OCI-LY3 (cell line): ENCODE measurements around the gene CEBPE.

Experiments
- H2AFZ ChIP-seq: fragments of 200-600, 300-600 bp; shearing (Covaris generic); 2 replicates; pipeline ENCODE4 v1.6.0; 2014; ENCODE audit warnings: antibody characterized with exemption, low read depth, low read length
- H3K27ac ChIP-seq: fragments of 200-600, 300-600 bp; sonication (generic); 2 replicates; pipeline ENCODE4 v1.5.1; 2014; ENCODE audit warnings: mild to moderate bottlenecking, low read length, moderate library complexity, mixed read lengths
- H3K27me3 ChIP-seq: fragments of 200-600, 300-600 bp; sonication (generic); 2 replicates; pipeline ENCODE4 v1.6.1; 2014; ENCODE audit warnings: low read depth, low read length, mixed read lengths
- H3K36me3 ChIP-seq: fragments of 200-600, 300-600 bp; sonication (generic); replicated peaks from 2 replicates; pipeline ENCODE3; 2014; ENCODE audit warnings: low read depth, low read length, mixed read lengths
- H3K4me1 ChIP-seq: fragments of 300-600, 200-600 bp; sonication (generic); 2 replicates; pipeline ENCODE4 v1.6.1; 2014; ENCODE audit warnings: low read length, mixed read lengths
- H3K4me2 ChIP-seq: fragments of 200-600, 300-600 bp; sonication (generic); 2 replicates; pipeline ENCODE4 v1.6.1; 2014; ENCODE audit warnings: low read length, mixed read lengths
- H3K4me3 ChIP-seq: fragments of 300-600, 200-600 bp; sonication (generic); 2 replicates; pipeline ENCODE4 v1.5.1; 2014; ENCODE audit warnings: antibody characterized with exemption, mild to moderate bottlenecking, low read length, moderate library complexity
- H3K79me2 ChIP-seq: fragments of 300-600, 200-600 bp; shearing (Covaris generic); 2 replicates; pipeline ENCODE4 v1.6.1; 2014; ENCODE audit warnings: mild to moderate bottlenecking, low read length, mixed read lengths
- H3K9ac ChIP-seq: fragments of 300-600, 200-600 bp; shearing (Covaris generic); 2 replicates; pipeline ENCODE4 v1.6.0; 2014; ENCODE audit warnings: mild to moderate bottlenecking, low read length, moderate library complexity
- H3K9me3 ChIP-seq: fragments of 200-600, 300-600 bp; shearing (Covaris generic); 2 replicates; pipeline ENCODE4 v1.6.1; 2014; ENCODE audit warnings: low read length, mixed read lengths; ENCODE audit not compliant: insufficient read depth
- H4K20me1 ChIP-seq: fragments of 200-600, 300-600 bp; sonication (generic); 2 replicates; pipeline ENCODE4 v1.6.1; 2016; ENCODE audit warnings: low read length, mixed read lengths; ENCODE audit not compliant: insufficient read depth
- CTCF ChIP-seq: fragments of 200-600, 300-600 bp; sonication (generic); IDR thresholded peaks from 2 replicates; pipeline ENCODE4 v1.5.1; 2014; ENCODE audit warnings: antibody characterized with exemption, low read length, low read depth
- EZH2phosphoT487 ChIP-seq: fragments of 200-600 bp; shearing (Covaris generic); IDR thresholded peaks from 2 replicates; pipeline ENCODE4 v1.6.1; 2018; ENCODE audit warnings: antibody characterized with exemption, mixed run types, low read depth

CEBPE gene

GRCh38 chr14:23093104-23093503 lies 26.0 kb downstream of the CEBPE start:
- Histone ChIP-seq H3K4me1 (peaks cover 14% of the 10 kb centered on the region), H3K27me3 (no peaks in the 10 kb centered on the region), H4K20me1 (peaks cover 17% of the 10 kb centered on the region), H3K79me2 (peaks cover 68% of the 10 kb centered on the region), H2AFZ (no peak overlapping the region), H3K4me3 (no peak overlapping the region), H3K9ac (no peak overlapping the region), H3K4me2 (peak overlapping the region; percentile 96), H3K36me3 (peaks cover 41% of the 10 kb centered on the region), H3K9me3 (no peaks in the 10 kb centered on the region), H3K27ac (no peak overlapping the region)
- TF ChIP-seq EZH2phosphoT487 (no peak), CTCF (no peak)

DNA sequence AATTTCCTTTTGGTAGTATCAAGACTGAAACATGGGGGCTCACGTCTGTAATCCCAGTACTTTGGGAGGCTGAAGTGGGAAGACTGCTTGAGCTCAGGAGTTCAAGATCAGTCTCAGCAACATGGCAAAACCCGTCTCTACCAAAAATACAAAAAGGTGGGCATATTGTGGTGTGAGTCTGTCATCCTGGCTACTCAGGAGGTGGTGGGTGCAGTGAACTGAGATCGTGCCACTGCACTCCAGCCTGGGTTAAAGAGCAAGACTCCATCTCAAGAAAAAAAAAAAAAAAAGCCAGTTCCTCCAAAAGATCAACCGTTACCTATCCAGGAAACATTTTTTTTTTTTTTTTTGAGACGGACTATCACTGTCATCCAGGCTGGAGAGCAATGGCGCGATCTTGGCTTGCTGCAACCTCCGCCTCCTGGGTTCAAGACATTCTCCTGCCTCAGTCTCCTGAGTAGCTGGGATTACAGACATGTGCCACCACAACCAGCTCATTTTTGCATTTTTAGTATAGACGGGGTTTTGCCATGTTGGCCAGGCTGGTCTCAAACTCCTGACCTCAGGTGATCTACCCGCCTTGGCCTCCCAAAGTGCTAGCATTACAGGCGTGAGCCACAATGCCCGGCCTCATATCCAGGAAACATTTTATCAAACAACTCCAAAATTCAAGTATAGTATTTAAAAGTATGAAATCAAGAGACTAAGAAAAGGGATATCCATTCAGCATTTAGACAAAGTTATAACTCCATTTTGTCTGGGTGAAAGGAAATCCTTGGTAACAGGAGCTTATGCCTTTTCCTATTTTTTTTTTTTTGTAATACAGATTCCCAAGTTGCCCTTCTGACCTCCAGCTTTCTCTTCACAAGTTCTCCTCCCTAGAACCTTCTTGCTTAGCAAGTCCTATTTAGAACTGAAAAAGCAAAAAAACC lies 27.5 kb downstream of the CEBPE start:
- no peak overlapping the region for H3K4me3 ChIP-seq
- no peak overlapping the region for H3K4me2 ChIP-seq
- TF ChIP-seq EZH2phosphoT487 (no peak), CTCF (no peak)
- no peaks in the 10 kb centered on the region for H3K27me3 ChIP-seq
- peaks cover 49% of the 10 kb centered on the region for H3K36me3 ChIP-seq
- peaks cover 10% of the 10 kb centered on the region for H3K4me1 ChIP-seq
- H3K9me3 ChIP-seq, result no peaks in the 10 kb centered on the region
- H3K27ac ChIP-seq, result no peak overlapping the region
- peaks cover 54% of the 10 kb centered on the region for H3K79me2 ChIP-seq
- H4K20me1 ChIP-seq, result peaks cover 17% of the 10 kb centered on the region
- H2AFZ ChIP-seq, result no peak overlapping the region
- no peak overlapping the region for H3K9ac ChIP-seq

DNA sequence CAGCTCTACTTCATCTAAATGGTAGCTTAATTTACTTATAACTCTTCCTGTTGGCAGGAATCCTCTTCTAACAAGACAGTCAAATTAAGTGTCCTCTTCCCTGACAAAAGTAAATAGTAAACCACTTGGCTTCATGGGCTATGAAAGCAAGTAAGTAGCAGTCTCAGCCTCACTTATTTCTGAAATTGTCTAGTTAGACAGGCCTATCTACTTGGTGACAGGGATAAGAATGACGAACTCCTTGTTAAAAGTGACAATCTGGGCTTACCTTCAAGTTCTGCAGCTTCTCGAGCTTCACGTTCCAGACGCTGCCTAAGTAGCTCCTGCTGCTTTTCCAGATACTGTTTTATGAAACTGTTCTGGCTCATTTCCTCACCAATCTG lies 28.8 kb downstream of the CEBPE start:
- no peak overlapping the region for H3K27ac ChIP-seq
- peaks cover 18% of the 10 kb centered on the region for H3K4me1 ChIP-seq
- H3K4me3 ChIP-seq, result no peak overlapping the region
- peaks cover 23% of the 10 kb centered on the region for H4K20me1 ChIP-seq
- H3K36me3 ChIP-seq, result peaks cover 62% of the 10 kb centered on the region
- TF ChIP-seq CTCF (no peak), EZH2phosphoT487 (no peak)
- H3K9me3 ChIP-seq, result no peaks in the 10 kb centered on the region
- H3K27me3 ChIP-seq, result no peaks in the 10 kb centered on the region
- peaks cover 43% of the 10 kb centered on the region for H3K79me2 ChIP-seq
- H3K4me2 ChIP-seq, result no peak overlapping the region
- no peak overlapping the region for H2AFZ ChIP-seq
- H3K9ac ChIP-seq, result no peak overlapping the region

- Histone ChIP-seq H3K4me1 (peaks cover 19% of the 10 kb centered on the region), H3K4me3 (no peak overlapping the region), H3K27me3 (no peaks in the 10 kb centered on the region), H3K79me2 (peaks cover 43% of the 10 kb centered on the region), H3K9ac (no peak overlapping the region), H3K9me3 (no peaks in the 10 kb centered on the region), H3K4me2 (no peak overlapping the region), H3K27ac (no peak overlapping the region), H2AFZ (no peak overlapping the region), H3K36me3 (peaks cover 66% of the 10 kb centered on the region), H4K20me1 (peaks cover 23% of the 10 kb centered on the region)
- TF ChIP-seq EZH2phosphoT487 (no peak), CTCF (no peak)
Measured at GRCh38 chr14:23089498-23090253, 29.4 kb downstream of the CEBPE start.
